G401.6 (cell line): Measurements from ENCODE around the gene PSME2.

Source experiments
- FAIRE-seq: peaks from 2 replicates; lab custom pipeline; 2012; peaks lifted over from hg19 to GRCh38; lab: Jason Lieb, UNC

The PSME2 gene

GRCh38 chr14:24179294-24179960 is 33.0 kb upstream of the PSME2 start:
- FAIRE-seq = no peak

DNA sequence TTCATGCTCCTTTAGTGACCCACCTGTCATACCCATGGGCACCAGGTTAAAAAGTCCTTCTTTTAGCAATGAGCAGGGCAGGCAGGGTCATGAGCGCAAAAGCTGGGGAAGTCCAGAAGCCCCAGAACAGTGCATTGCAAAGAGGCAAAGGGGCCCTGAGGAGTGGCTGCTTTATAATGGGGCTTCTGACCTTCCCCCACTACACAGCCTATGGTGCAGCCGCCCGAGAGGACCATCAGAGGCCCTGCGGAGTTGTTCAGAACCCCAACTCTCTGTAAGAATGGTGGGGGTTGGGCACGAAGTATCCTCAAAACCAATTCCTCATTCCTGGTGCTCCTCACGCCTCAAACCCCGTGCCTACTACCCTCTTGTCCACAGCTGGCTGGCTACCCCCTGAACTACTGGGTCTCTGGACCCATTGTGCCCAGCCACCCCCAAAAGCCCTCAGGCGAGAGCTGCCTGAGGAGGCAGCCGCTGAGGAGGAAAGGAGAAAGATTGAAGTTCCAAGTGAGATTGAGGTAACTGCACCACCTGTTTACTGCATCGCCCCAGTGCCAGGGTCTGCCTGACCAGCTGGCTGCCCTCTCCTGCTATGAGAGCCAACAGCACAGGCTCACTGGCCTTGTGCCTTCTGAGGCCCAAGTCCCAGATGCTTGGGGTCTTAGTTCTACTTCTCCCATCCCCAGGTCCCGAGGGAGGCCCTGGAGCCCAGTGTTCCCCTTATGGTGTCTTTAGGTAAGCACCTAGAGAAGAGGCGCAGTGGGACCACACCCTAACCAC is 32.2 kb upstream of the PSME2 start:
- FAIRE-seq = no peak

DNA sequence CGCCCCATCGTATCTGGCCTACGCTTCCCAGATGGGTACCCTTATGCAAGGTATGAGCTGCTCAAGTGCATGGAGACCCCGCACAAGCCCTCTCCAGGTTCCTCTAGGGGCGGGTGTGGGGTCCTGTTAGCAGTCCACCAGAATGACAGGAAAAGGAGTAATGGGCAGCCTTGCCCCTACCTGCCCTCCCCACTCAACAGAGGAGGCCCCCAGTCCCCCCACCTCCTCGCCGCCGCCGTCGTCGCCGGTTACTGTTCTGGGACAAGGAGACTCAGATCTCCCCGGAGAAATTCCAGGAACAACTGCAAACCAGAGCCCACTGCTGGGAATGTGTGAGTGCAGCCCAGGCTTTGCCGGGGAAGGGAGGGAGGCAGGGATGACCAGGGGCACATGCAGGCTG is 31.5 kb upstream of the PSME2 start:
- FAIRE-seq = no peak

DNA sequence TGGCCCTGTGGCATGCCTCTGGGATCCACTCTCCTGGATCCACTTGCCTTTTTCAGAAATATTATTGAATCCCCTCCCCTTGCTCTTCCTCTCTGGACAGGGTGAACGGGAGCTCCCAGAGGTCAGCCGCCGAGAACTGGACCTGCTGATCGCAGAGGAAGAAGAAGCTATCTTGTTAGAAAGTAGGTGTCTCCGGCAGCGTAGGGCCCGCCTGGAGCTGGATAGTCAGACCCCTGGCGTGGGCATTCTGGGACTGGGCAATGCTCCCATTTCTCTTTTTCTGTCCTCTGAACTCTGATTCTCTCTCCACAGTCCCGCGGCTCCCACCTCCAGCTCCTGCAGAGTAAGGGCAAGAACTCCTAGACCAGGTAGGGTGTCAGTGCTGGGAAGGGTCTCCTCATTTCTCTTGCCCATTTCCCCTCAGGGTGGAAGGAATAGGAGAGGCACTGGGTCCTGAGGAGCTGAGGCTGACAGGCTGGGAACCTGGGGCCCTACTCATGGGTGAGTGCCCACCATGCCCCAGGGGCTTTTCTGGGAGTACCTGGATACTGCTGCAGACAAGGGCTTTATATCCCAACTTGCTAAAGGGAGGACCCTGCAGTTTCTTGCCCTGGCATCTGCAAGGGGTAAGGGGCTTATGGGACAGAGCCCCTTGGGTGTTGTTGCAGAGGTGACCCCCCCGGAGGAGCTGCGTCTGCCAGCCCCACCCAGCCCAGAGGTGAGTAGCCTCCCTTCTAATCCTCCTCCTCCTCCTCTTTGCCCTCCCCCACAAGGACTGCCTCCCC is 30.8 kb upstream of the PSME2 start:
- FAIRE-seq = no peak

DNA sequence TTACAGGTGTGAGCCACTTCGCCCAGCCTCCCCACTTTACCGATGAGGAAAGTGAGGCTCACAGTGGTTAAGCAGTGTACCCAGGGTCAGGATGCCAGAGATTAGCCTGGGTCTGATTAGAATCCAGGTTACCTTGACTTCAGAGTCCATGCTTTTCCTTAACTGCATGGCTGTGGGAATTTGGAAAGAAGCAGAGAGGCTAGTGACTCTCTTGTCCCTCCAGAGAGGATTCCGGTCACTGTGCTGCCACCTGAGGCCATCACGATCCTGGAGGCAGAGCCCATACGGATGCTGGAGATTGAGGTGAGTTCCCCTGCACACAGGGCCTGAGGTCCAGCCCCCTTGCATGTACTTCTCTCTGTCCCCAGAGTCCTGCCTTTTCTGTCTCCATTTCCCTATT is 30.2 kb upstream of the PSME2 start:
- FAIRE-seq = no peak

DNA sequence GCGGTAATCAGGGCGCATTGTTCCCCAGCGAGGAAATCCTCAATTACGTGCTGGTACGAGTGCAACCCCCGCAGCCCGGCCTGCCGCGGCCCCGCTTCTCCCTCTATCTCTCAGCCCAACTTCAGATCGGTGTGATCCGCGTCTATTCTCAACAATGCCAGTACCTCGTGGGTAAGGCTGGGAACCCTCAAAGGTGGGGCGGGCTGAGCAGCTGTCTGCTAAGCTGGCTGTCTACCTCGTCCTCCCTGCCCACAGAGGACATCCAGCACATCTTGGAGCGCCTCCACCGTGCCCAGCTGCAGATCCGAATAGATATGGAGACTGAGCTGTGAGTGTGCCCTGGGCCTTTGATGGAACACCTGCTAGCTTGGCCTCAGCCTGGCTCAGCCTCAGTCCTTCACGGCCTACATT is 26.5 kb upstream of the PSME2 start:
- FAIRE-seq = no peak

GRCh38 chr14:24172261-24172860 is 26.0 kb upstream of the PSME2 start:
- no peak for FAIRE-seq

GRCh38 chr14:24171422-24172260 is 25.2 kb upstream of the PSME2 start, which contains the start of gene REC8:
TSS of gene REC8 (plus strand) at chr14:24172080. CDS start at chr14:24172553, 473 bp downstream.
- FAIRE-seq = no peak

DNA sequence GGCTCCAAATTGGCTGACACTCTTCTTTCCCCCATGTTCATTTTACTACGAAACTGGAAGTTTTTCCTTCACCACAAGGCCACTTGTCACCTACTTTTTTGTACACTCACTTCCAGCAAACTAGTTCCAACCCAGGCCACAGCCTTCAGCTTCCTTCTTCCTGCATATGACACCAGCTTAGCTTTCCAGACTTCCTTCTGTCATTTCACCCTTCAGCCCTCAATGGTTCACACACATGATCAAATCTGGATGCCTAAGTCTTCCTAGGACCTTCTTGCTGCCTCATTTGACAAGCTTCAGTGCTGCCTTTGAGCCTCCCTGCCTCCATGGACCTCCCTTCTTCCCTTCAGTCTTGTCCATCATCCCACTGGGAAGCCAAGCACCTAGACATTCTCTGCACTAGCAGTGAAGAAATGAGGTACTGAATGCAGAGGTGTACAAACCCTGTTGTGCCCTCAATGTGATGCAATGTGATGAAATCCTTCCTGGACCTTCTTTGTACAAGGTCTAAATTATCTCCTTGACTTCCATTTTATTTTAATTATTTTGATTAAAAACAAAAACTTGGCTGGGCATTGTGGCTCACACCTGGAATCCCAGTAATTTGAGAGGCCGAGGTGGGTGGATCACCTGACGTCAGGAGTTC is 21.2 kb upstream of the PSME2 start:
- FAIRE-seq = no peak

DNA sequence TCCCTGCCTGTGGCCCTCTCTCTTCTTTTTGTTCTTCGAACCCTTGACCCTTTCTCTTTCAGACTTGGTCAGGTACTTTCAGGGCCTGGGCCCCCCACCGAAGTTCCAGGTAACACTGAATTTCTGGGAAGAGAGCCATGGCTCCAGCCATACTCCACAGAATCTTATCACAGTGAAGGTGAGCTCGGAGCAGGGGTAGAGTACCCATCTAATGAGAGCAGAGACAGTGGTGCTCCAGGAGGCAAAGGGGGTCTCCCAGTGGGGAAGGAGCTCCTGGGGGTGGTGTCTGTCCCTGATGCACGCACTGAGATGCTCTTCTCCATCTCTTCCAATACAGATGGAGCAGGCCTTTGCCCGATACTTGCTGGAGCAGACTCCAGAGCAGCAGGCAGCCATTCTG is 19.4 kb upstream of the PSME2 start:
- no peak for FAIRE-seq

- no peak for FAIRE-seq
These were observed 18.1 kb upstream of the PSME2 start for GRCh38 chr14:24164518-24164991.

DNA sequence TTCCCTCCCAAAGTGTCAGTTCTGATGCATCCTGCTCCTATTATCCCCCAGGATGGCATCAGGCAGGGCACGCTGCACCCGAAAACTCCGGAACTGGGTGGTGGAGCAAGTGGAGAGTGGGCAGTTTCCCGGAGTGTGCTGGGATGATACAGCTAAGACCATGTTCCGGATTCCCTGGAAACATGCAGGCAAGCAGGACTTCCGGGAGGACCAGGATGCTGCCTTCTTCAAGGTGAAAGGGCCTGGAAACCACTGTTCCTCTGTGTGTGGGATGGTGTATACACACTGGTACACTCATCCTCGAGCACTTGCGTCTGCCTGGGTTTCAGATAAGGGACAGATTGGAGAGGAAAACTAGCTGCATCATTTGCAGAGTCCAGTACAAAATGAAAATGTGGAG is 15.7 kb upstream of the PSME2 start:
- no peak for FAIRE-seq

GRCh38 chr14:24160850-24161804 is 14.7 kb upstream of the PSME2 start, which contains the start of gene IRF9:
TSS of gene IRF9 (plus strand) at chr14:24161265. CDS start at chr14:24162145, 880 bp downstream.
- FAIRE-seq = peak; percentile 91

DNA sequence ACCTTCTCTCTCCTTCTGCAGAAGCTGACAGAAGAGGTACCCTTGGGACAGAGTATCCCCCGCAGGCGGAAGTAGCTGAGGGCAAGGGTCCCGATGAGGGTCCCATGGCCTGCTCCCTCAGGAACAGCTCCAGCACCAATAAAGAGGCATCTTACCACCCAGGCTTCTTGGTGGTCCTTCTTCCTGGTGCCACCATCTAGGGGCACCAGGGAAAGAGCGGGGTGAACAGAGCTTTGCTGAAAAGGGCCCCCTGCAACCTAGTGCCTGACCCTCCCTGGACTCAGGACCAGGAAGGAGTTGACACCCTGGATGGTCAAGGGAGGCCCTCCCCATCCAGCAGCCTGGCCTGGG is 14.1 kb upstream of the PSME2 start:
- FAIRE-seq = no peak

- FAIRE-seq = no peak
These were observed 13.5 kb upstream of the PSME2 start for GRCh38 chr14:24159777-24160498.

- no peak for FAIRE-seq
These were observed 10.9 kb upstream of the PSME2 start for GRCh38 chr14:24157331-24157730.

- FAIRE-seq = no peak
These were observed 10.4 kb upstream of the PSME2 start for GRCh38 chr14:24156840-24157239.

- FAIRE-seq = no peak
These were observed 8.7 kb upstream of the PSME2 start for GRCh38 chr14:24155100-24155499.

DNA sequence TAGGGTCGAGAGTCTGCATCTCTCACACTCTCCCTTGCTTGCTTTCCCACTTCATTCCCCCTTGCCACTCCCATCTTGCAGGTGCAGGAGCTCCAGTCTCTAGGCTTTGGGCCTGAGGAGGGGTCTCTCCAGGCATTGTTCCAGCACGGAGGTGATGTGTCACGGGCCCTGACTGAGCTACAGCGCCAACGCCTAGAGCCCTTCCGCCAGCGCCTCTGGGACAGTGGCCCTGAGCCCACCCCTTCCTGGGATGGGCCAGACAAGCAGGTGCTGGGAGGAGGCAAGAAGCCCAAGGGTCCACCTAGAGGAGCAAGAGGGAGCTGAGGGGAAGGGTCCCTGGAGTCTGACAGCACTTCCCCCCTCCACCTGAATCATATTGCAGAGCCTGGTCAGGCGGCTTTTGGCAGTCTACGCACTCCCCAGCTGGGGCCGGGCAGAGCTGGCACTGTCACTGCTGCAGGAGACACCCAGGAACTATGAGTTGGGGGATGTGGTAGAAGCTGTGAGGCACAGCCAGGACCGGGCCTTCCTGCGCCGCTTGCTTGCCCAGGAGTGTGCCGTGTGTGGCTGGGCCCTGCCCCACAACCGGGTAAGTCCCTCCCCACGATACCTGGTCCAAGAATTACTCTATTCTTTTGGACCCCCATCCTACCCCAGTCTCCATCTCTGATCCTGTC is 5.1 kb upstream of the PSME2 start:
- no peak for FAIRE-seq
